Measurements from ENCODE around the gene MBD4.

The MBD4 gene

DNA sequence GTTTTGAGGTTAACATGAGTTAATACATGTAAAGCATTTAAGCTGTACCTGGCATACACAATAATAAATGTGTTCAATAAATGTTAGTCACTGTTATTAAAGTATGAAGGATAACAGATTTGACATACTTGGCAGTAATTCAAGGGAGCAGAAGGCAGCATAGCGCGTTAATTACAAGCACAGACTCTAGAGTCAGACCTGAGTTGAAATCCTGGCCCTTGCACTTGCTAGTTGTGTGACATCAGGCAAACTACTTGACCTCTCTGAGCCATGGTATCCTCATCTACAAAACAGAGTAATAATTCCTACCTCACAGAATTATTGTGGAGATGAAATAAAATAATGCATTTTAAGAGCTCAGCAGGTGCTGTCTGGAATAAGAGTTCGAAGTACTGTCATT lies 5.7 kb upstream of the MBD4 start (continued):
- TF ChIP-seq POU6F1 (CRISPR knock-in tag; IDR thresholded peaks at IDR 0.05; ENCODE audit: borderline replicate concordance, low read depth): no peak
- TF ChIP-seq, protein P1, sequence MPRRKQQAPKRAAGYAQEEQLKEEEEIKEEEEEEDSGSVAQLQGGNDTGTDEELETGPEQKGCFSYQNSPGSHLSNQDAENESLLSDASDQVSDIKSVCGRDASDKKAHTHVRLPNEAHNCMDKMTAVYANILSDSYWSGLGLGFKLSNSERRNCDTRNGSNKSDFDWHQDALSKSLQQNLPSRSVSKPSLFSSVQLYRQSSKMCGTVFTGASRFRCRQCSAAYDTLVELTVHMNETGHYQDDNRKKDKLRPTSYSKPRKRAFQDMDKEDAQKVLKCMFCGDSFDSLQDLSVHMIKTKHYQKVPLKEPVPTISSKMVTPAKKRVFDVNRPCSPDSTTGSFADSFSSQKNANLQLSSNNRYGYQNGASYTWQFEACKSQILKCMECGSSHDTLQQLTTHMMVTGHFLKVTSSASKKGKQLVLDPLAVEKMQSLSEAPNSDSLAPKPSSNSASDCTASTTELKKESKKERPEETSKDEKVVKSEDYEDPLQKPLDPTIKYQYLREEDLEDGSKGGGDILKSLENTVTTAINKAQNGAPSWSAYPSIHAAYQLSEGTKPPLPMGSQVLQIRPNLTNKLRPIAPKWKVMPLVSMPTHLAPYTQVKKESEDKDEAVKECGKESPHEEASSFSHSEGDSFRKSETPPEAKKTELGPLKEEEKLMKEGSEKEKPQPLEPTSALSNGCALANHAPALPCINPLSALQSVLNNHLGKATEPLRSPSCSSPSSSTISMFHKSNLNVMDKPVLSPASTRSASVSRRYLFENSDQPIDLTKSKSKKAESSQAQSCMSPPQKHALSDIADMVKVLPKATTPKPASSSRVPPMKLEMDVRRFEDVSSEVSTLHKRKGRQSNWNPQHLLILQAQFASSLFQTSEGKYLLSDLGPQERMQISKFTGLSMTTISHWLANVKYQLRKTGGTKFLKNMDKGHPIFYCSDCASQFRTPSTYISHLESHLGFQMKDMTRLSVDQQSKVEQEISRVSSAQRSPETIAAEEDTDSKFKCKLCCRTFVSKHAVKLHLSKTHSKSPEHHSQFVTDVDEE (CRISPR knock-in tag; IDR thresholded peaks at IDR 0.05): no peak

DNA sequence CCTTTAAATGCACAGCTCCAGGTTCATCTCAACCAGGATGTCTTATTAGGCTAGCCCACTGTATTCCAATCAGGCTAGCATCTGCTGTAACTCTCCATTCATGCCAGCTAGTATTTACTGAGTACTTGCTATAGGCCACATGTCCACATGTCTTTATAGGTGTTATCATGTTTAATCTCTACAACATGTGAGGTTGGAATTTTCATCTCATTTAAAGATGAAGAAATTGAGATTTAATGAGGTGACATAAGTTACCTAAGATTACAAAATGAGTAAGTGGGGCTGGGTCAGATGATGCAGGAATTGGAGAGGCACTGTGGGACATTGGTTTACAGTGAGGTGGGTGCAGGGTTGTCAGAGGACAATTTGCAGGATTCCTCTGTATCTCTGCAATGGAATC lies 3.2 kb upstream of the MBD4 start:
- TF ChIP-seq TCF4 (CRISPR knock-in tag; IDR thresholded peaks at IDR 0.05; ENCODE audit: borderline replicate concordance): no peak
- TF ChIP-seq SNAI2 (CRISPR knock-in tag; IDR thresholded peaks at IDR 0.05): no peak
- no peak for TF ChIP-seq GLIS3 (CRISPR knock-in tag; IDR thresholded peaks at IDR 0.05)
- no peak for TF ChIP-seq ZNF565 (CRISPR knock-in tag; conservative IDR thresholded peaks at IDR 0.05; ENCODE audit: low read depth)
- no peak for TF ChIP-seq CSRNP3 (CRISPR knock-in tag; IDR thresholded peaks at IDR 0.05)
- TF ChIP-seq, protein P1 (CRISPR knock-in tag; IDR thresholded peaks at IDR 0.05): no peak
- TF ChIP-seq ISL1 (CRISPR knock-in tag; IDR thresholded peaks at IDR 0.05): no peak
- TF ChIP-seq TOX (CRISPR knock-in tag; IDR thresholded peaks at IDR 0.05; ENCODE audit: borderline replicate concordance): no peak
- TF ChIP-seq CSDC2 (CRISPR knock-in tag; IDR thresholded peaks at IDR 0.05): no peak
- ATAC-seq: no peak

GRCh38 chr3:129442486-129442885 lies 2.7 kb upstream of the MBD4 start:
- no peak for ATAC-seq
- TF ChIP-seq PPARA (CRISPR knock-in tag; IDR thresholded peaks at IDR 0.05; ENCODE audit: borderline replicate concordance): no peak
- no peak for TF ChIP-seq ISL1 (CRISPR knock-in tag; IDR thresholded peaks at IDR 0.05)
- TF ChIP-seq ZFP30 (CRISPR knock-in tag; IDR thresholded peaks at IDR 0.05): no peak
- no peak for TF ChIP-seq ARNTL (CRISPR knock-in tag; IDR thresholded peaks at IDR 0.05; ENCODE audit: borderline replicate concordance, low read depth)
- TF ChIP-seq ZC3H10 (CRISPR knock-in tag; IDR thresholded peaks at IDR 0.05): no peak
- TF ChIP-seq, protein P2, sequence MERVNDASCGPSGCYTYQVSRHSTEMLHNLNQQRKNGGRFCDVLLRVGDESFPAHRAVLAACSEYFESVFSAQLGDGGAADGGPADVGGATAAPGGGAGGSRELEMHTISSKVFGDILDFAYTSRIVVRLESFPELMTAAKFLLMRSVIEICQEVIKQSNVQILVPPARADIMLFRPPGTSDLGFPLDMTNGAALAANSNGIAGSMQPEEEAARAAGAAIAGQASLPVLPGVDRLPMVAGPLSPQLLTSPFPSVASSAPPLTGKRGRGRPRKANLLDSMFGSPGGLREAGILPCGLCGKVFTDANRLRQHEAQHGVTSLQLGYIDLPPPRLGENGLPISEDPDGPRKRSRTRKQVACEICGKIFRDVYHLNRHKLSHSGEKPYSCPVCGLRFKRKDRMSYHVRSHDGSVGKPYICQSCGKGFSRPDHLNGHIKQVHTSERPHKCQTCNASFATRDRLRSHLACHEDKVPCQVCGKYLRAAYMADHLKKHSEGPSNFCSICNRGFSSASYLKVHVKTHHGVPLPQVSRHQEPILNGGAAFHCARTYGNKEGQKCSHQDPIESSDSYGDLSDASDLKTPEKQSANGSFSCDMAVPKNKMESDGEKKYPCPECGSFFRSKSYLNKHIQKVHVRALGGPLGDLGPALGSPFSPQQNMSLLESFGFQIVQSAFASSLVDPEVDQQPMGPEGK (CRISPR knock-in tag; IDR thresholded peaks at IDR 0.05; ENCODE audit: borderline replicate concordance): no peak
- TF ChIP-seq BACH2 (CRISPR knock-in tag; IDR thresholded peaks at IDR 0.05; ENCODE audit: borderline replicate concordance): no peak
- TF ChIP-seq TOX (CRISPR knock-in tag; IDR thresholded peaks at IDR 0.05; ENCODE audit: borderline replicate concordance): no peak
- TF ChIP-seq ZNF8 (CRISPR knock-in tag; IDR thresholded peaks at IDR 0.05): no peak
- no peak for TF ChIP-seq TCF4 (CRISPR knock-in tag; IDR thresholded peaks at IDR 0.05; ENCODE audit: borderline replicate concordance)
- TF ChIP-seq, protein P1 (CRISPR knock-in tag; IDR thresholded peaks at IDR 0.05): no peak
- TF ChIP-seq ZNF565 (CRISPR knock-in tag; conservative IDR thresholded peaks at IDR 0.05; ENCODE audit: low read depth): no peak
- TF ChIP-seq ZNF70 (CRISPR knock-in tag; IDR thresholded peaks at IDR 0.05): no peak
- no peak for TF ChIP-seq OSR1 (CRISPR knock-in tag; IDR thresholded peaks at IDR 0.05)
- no peak for TF ChIP-seq RARB (CRISPR knock-in tag; IDR thresholded peaks at IDR 0.05)
- TF ChIP-seq, protein P3, sequence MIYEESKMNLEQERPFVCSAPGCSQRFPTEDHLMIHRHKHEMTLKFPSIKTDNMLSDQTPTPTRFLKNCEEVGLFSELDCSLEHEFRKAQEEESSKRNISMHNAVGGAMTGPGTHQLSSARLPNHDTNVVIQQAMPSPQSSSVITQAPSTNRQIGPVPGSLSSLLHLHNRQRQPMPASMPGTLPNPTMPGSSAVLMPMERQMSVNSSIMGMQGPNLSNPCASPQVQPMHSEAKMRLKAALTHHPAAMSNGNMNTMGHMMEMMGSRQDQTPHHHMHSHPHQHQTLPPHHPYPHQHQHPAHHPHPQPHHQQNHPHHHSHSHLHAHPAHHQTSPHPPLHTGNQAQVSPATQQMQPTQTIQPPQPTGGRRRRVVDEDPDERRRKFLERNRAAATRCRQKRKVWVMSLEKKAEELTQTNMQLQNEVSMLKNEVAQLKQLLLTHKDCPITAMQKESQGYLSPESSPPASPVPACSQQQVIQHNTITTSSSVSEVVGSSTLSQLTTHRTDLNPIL (CRISPR knock-in tag; IDR thresholded peaks at IDR 0.05; ENCODE audit: low read depth): no peak
- TF ChIP-seq ZFP3 (CRISPR knock-in tag; IDR thresholded peaks at IDR 0.05): no peak
- no peak for TF ChIP-seq SNAI2 (CRISPR knock-in tag; IDR thresholded peaks at IDR 0.05)
- no peak for TF ChIP-seq GLIS3 (CRISPR knock-in tag; IDR thresholded peaks at IDR 0.05)
